Liver (tissue), 9 donors: ENCODE measurements around the gene ABHD12B. TPM values are rescaled to one million over a fixed set of nuclear protein-coding genes. Genes with fewer than 3 reads are reported as not detected.

Experiments used
- DNase-seq: peaks from one replicate; pipeline ENCODE4 v3.0.0-alpha.2; 2017; ENCODE audit warnings: low spot score
- H3K27ac ChIP-seq, 2 donors: one replicate each; pipeline ENCODE4 v1.7.0; 2013; ENCODE audit warnings: inconsistent platforms in 2 of 2, low read length in 2 of 2, control low read depth in 1 of 2, low read depth in 1 of 2, mild to moderate bottlenecking in 1 of 2
- H3K27me3 ChIP-seq, 4 donors: one replicate each; pipeline versions ENCODE4 v1.6.1 to v1.7.0; 2013; ENCODE audit warnings: low read length in 3 of 4, inconsistent platforms in 1 of 4, mild to moderate bottlenecking in 1 of 4, moderate library complexity in 1 of 4; ENCODE audit not compliant: control insufficient read depth in 4 of 4, insufficient read depth in 4 of 4
- H3K36me3 ChIP-seq, 4 donors: one replicate each; pipeline versions ENCODE4 v1.6.1 to v1.7.0; 2013; ENCODE audit warnings: low read length in 3 of 4, mild to moderate bottlenecking in 3 of 4, low read depth in 1 of 4, moderate library complexity in 1 of 4; ENCODE audit not compliant: control insufficient read depth in 4 of 4, insufficient read depth in 3 of 4
- H3K4me1 ChIP-seq, 4 donors: one replicate each; pipeline versions ENCODE4 v1.6.1 to v1.7.0; 2013; ENCODE audit warnings: low read length in 3 of 4, mild to moderate bottlenecking in 3 of 4, moderate library complexity in 1 of 4; ENCODE audit not compliant: control insufficient read depth in 4 of 4, insufficient read depth in 4 of 4
- H3K4me3 ChIP-seq, 3 donors: one replicate each; pipeline versions ENCODE4 v1.6.1 to v1.7.0; 2013; ENCODE audit warnings: low read length in 3 of 3, control low read depth in 1 of 3, low read depth in 1 of 3, mild to moderate bottlenecking in 1 of 3
- H3K9ac ChIP-seq, 2 donors: one replicate each; pipeline ENCODE4 v1.7.0; 2013; ENCODE audit warnings: low read length in 2 of 2, mild to moderate bottlenecking in 2 of 2, moderate library complexity in 2 of 2, control low read depth in 1 of 2, low read depth in 1 of 2
- H3K9me3 ChIP-seq, 4 donors: one replicate each; pipeline versions ENCODE4 v1.6.1 to v1.7.0; 2013; ENCODE audit warnings: low read length in 3 of 4; ENCODE audit not compliant: control insufficient read depth in 4 of 4
- ATF3 ChIP-seq: IDR thresholded peaks from 2 replicates; pipeline ENCODE4 v1.6.1; 2016; ENCODE audit warnings: antibody characterized with exemption
- CTCF ChIP-seq: fragments of 150-350 bp; IDR thresholded peaks from 2 replicates; pipeline ENCODE4 v1.5.1; 2017; ENCODE audit warnings: improper control_type of control experiment, low read depth, low read length; ENCODE audit not compliant: missing input control
- EGR1 ChIP-seq, 2 donors: IDR thresholded peaks; 2 replicates each; pipeline ENCODE4 v1.6.1; 2016 to 2018; ENCODE audit warnings: antibody characterized with exemption in 2 of 2, low read depth in 2 of 2
- FOXA2 ChIP-seq: IDR thresholded peaks from 2 replicates; pipeline ENCODE4 v1.6.1; 2016; ENCODE audit warnings: antibody characterized with exemption
- GABPA ChIP-seq, 2 donors: IDR thresholded peaks in 1 of 2; conservative IDR thresholded peaks in 1 of 2; 2 replicates each; pipeline ENCODE4 v1.6.1; 2016; ENCODE audit warnings: antibody characterized with exemption in 2 of 2, mild to moderate bottlenecking in 1 of 2, moderate library complexity in 1 of 2
- HNF4G ChIP-seq: IDR thresholded peaks from 2 replicates; pipeline ENCODE4 v1.6.1; 2016; ENCODE audit warnings: antibody characterized with exemption
- JUND ChIP-seq, 2 donors: IDR thresholded peaks; 2 replicates each; pipeline ENCODE4 v1.6.1; 2016; ENCODE audit warnings: antibody characterized with exemption in 2 of 2
- MAX ChIP-seq: IDR thresholded peaks from 2 replicates; pipeline ENCODE4 v1.6.1; 2016; ENCODE audit warnings: antibody characterized with exemption
- NR2F2 ChIP-seq: IDR thresholded peaks from 2 replicates; pipeline ENCODE4 v1.6.1; 2016; ENCODE audit warnings: antibody characterized with exemption
- RAD21 ChIP-seq, 2 donors: IDR thresholded peaks; 2 replicates each; pipeline ENCODE4 v1.6.1; 2016; ENCODE audit warnings: antibody characterized with exemption in 2 of 2, mild to moderate bottlenecking in 2 of 2
- REST ChIP-seq: IDR thresholded peaks from 2 replicates; pipeline ENCODE4 v1.6.1; 2016; ENCODE audit warnings: antibody characterized with exemption, mild to moderate bottlenecking
- ZBTB33 ChIP-seq: IDR thresholded peaks from 2 replicates; pipeline ENCODE4 v1.6.1; 2016; ENCODE audit warnings: antibody characterized with exemption
- WGBS: extraction: QIAGEN DNeasy Blood & Tissue Kit; methylation state at CpG from one replicate; pipeline ENCODE4 v1.1.7; 2013; 5-methylcytosine and 5-hydroxymethylcytosine counted together
- polyA plus RNA-seq, 2 donors: library from polyadenylated mRNA; stranded (reverse) in 1 of 2; unstranded in 1 of 2; fragments of 200-250 nt in 1 of 2; fragments of >200 nt in 1 of 2; fragmentation: Nextera tagmentation in 1 of 2; extraction: Ambion mirVana in 1 of 2; gene quantifications; one replicate each; pipeline versions ENCODE4 v1.2.1 to v1.2.3, GENCODE V29; 2013 to 2015
- total RNA-seq, 2 donors: library from RNA; depleted of rRNA; stranded (reverse); fragments of >200 nt; gene quantifications; one replicate each; pipeline ENCODE4 v1.2.3, GENCODE V29; 2014
- donor health status: healthy.
- donor health status: healthy.
- donor health status: healthy.
- donor health status: healthy.
- donor health status: healthy.

Gene ABHD12B
- total RNA-seq (under 1 TPM in 1 of 2 donors, not detected in 1; 0.09 TPM), polyA plus RNA-seq (under 1 TPM in 1 of 2 donors, not detected in 1; 0.58 TPM)

GRCh38 chr14:50871914-50872732, at the start of gene ABHD12B:
Gene ABHD12B (plus strand): TSS chr14:50872053. CDS start chr14:50872175, 122 bp downstream.
- H3K4me3 ChIP-seq = peak within 1 kb of the TSS in 1 of 3 donors; percentile 34

More at GRCh38 chr14:50871914-50872732, at the start of gene ABHD12B:
- Histone ChIP-seq H3K4me1 (peaks cover 0 to 5% (median 2%) of the 10 kb centered on the region in 4 donors), H3K9ac (no peak within 1 kb of the TSS), H3K9me3 (no peaks in the 10 kb centered on the region), H3K27ac (no peak within 1 kb of the TSS), H3K27me3 (peaks cover 0 to 7% (median 5%) of the 10 kb centered on the region in 4 donors), H3K36me3 (no peaks in the 10 kb centered on the region)
- DNase-seq = no peak
- 14% methylated on average over 63 of the region's 63 CpGs for WGBS
- no peak for TF ChIP-seq MAX
- TF ChIP-seq GABPA (IDR thresholded peaks at IDR 0.05 in 1 of 2, conservative IDR thresholded peaks at IDR 0.05 in 1 of 2) = no peak
- TF ChIP-seq JUND (IDR thresholded peaks at IDR 0.05) = no peak
- TF ChIP-seq EGR1 (IDR thresholded peaks at IDR 0.05; ENCODE audit: low read depth in 2 of 2) = no peak
- no peak for TF ChIP-seq HNF4G
- TF ChIP-seq ZBTB33 = no peak
- no peak for TF ChIP-seq RAD21 (IDR thresholded peaks at IDR 0.05)
- TF ChIP-seq FOXA2 = no peak
- TF ChIP-seq REST = no peak
- no peak for TF ChIP-seq NR2F2
- TF ChIP-seq ATF3 = no peak
- TF ChIP-seq CTCF = no peak
